GM18507 (cell line): ENCODE data around the gene TEX51.

ENCODE experiments used
- DNase-seq: peaks from one replicate; pipeline ENCODE4 v3.0.0; 2011; ENCODE audit warnings: low read depth; ENCODE audit not compliant: insufficient read length; ENCODE audit errors: extremely low spot score
- FAIRE-seq: peaks from 2 replicates; lab custom pipeline; 2011; peaks lifted over from hg19 to GRCh38; lab: Jason Lieb, UNC

TEX51 gene

GRCh38 chr2:126898636-126899035 lies at the start of gene TEX51:
Gene TEX51, plus strand, starts transcription at chr2:126898890. Its CDS starts 29 bp downstream, at chr2:126898919.
- DNase-seq (no peak), FAIRE-seq (no peak)

GRCh38 chr2:126849054-126849453 lies 49.6 kb upstream of the TEX51 start:
- DNase-seq (no peak), FAIRE-seq (no peak)

- DNase-seq (no peak), FAIRE-seq (no peak)
Observed at GRCh38 chr2:126849486-126849885, 49.2 kb upstream of the TEX51 start.

- DNase-seq (no peak), FAIRE-seq (no peak)
Observed at GRCh38 chr2:126849991-126850535, 48.6 kb upstream of the TEX51 start.

- FAIRE-seq (no peak), DNase-seq (no peak)
Observed at GRCh38 chr2:126850940-126851339, 47.8 kb upstream of the TEX51 start.

GRCh38 chr2:126851756-126852155 lies 46.9 kb upstream of the TEX51 start:
- FAIRE-seq = no peak

GRCh38 chr2:126852361-126852760 lies 46.3 kb upstream of the TEX51 start:
- FAIRE-seq (no peak), DNase-seq (no peak)

More at GRCh38 chr2:126851756-126852155, 46.9 kb upstream of the TEX51 start:
- no peak for DNase-seq

GRCh38 chr2:126855606-126856005 lies 43.1 kb upstream of the TEX51 start:
- FAIRE-seq (no peak), DNase-seq (no peak)

- no peak for FAIRE-seq
- no peak for DNase-seq
Observed at GRCh38 chr2:126856403-126856802, 42.3 kb upstream of the TEX51 start.

GRCh38 chr2:126857502-126857901 lies 41.2 kb upstream of the TEX51 start:
- FAIRE-seq = no peak
- DNase-seq = no peak

- no peak for FAIRE-seq
- no peak for DNase-seq
Observed at GRCh38 chr2:126858013-126858412, 40.7 kb upstream of the TEX51 start.

- FAIRE-seq (no peak), DNase-seq (no peak)
Observed at GRCh38 chr2:126858436-126858835, 40.3 kb upstream of the TEX51 start.

GRCh38 chr2:126858991-126859390 lies 39.7 kb upstream of the TEX51 start:
- no peak for FAIRE-seq
- no peak for DNase-seq

GRCh38 chr2:126859631-126860030 lies 39.1 kb upstream of the TEX51 start:
- FAIRE-seq (no peak), DNase-seq (no peak)

- no peak for FAIRE-seq
- DNase-seq = no peak
Observed at GRCh38 chr2:126860385-126860784, 38.3 kb upstream of the TEX51 start.

GRCh38 chr2:126862730-126863129 lies 36.0 kb upstream of the TEX51 start:
- no peak for FAIRE-seq

GRCh38 chr2:126863336-126864015 lies 35.2 kb upstream of the TEX51 start:
- no peak for DNase-seq
- FAIRE-seq = no peak

More at GRCh38 chr2:126862730-126863129, 36.0 kb upstream of the TEX51 start:
- no peak for DNase-seq

GRCh38 chr2:126864861-126865260 lies 33.8 kb upstream of the TEX51 start:
- DNase-seq (no peak), FAIRE-seq (no peak)

GRCh38 chr2:126866451-126866850 lies 32.2 kb upstream of the TEX51 start:
- FAIRE-seq (no peak), DNase-seq (no peak)

GRCh38 chr2:126874961-126875360 lies 23.7 kb upstream of the TEX51 start:
- DNase-seq = no peak
- FAIRE-seq = no peak

- DNase-seq (no peak), FAIRE-seq (no peak)
Observed at GRCh38 chr2:126876631-126877030, 22.1 kb upstream of the TEX51 start.
